PC-3 (cell line): ENCODE measurements around the gene ZSCAN25.

Experiments
- CTCF ChIP-seq: fragments of 300-600 bp; sonication (generic); conservative IDR thresholded peaks from 2 replicates; pipeline ENCODE4 v1.5.1; 2017; ENCODE audit warnings: antibody characterized with exemption, low read depth, mild to moderate bottlenecking, low read length
- EZH2 ChIP-seq: fragments of 300-600 bp; sonication (generic); IDR thresholded peaks from one replicate; pipeline ENCODE4 v1.6.1; 2017; ENCODE audit warnings: antibody characterized with exemption, mild to moderate bottlenecking, low read length; ENCODE audit not compliant: unreplicated experiment
- EZH2phosphoT487 ChIP-seq: fragments of 300-600 bp; sonication (generic); IDR thresholded peaks from 2 replicates; pipeline ENCODE4 v1.6.1; 2018; ENCODE audit warnings: mild to moderate bottlenecking, antibody characterized with exemption, low read length, borderline replicate concordance

DNA sequence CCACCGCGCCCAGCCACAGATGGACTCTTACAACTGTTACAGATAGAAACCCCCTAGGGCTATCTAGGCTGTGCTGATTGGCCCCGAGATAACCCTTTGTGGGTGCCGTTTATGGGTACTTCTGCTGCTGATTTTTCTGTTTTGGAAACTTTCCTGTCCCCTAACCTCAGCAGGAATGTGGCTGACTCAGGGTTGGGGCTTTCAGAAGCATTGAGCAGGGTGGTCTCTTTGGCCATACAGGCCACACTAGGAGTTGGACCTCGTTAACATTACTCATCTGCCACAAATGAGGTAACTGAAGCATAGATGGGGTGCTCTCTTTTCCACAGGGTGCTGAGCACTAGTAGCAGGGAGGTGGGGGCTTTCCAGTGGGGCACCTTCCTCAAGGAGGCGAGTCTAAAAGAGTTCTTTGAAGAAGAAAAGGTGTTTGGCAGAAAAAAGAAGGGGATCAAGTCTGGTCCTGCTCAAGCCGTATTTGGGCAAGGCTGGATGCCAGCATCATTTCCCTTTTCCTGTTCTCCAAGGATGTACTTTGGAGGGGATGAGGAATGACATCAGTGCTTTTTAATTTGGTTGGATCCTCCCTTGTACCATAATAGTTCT lies 6.4 kb downstream of the ZSCAN25 start:
- TF ChIP-seq CTCF (no peak), EZH2 (no peak), EZH2phosphoT487 (no peak)
